ENCODE data around the gene OLFML2A.

Gene OLFML2A

DNA sequence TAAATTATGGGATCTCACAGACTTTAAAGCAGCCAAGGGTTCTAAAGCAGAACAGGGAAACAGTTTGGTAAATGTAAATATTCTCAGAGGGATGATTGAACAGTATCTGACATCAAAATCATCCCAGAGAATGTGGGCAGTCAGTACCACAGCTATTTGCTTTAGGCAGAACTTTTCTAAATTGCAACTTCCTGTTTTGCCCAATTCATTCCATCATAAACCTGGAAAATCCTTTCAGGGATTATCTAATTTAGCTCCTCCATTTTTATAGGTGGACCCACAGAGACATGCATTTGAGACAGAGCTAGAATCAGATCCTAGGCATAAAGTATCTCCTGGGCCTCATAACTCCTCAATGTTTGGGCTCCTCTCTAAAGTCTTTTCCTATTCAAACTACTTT, 18.2 kb upstream of the OLFML2A start:
- TF ChIP-seq, protein P1, sequence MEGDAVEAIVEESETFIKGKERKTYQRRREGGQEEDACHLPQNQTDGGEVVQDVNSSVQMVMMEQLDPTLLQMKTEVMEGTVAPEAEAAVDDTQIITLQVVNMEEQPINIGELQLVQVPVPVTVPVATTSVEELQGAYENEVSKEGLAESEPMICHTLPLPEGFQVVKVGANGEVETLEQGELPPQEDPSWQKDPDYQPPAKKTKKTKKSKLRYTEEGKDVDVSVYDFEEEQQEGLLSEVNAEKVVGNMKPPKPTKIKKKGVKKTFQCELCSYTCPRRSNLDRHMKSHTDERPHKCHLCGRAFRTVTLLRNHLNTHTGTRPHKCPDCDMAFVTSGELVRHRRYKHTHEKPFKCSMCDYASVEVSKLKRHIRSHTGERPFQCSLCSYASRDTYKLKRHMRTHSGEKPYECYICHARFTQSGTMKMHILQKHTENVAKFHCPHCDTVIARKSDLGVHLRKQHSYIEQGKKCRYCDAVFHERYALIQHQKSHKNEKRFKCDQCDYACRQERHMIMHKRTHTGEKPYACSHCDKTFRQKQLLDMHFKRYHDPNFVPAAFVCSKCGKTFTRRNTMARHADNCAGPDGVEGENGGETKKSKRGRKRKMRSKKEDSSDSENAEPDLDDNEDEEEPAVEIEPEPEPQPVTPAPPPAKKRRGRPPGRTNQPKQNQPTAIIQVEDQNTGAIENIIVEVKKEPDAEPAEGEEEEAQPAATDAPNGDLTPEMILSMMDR (IDR thresholded peaks at IDR 0.05; ENCODE audit: borderline replicate concordance, control extremely low read depth, extremely low read depth, insufficient read depth, missing control alignments), result no peak
- in situ Hi-C loops (cut with MboI; ENCODE audit: low sequenced_read_pairs, unreplicated experiment), result no loop called here
- no peak for DNase-seq (ENCODE audit: low spot score)

DNA sequence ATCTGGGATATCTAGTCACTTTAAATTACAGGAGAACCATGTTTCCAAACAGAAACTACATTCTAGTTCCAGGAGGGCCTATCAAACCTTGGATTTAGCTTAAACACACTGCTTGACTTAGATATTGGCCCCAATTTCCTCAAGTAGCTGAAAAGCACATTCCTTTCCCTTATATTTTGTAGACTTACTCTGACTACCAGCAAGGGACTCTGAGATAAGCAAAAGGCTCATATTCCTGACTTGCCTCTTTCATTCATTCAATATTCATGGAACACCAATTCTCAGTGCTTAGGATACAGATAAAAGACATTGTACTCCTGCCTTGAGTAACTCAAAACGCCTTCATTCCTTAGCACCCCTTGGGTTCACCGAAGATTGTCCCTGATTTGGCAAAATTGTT, 17.6 kb upstream of the OLFML2A start:
- DNase-seq (ENCODE audit: low spot score), result no peak
- TF ChIP-seq, protein P1 (IDR thresholded peaks at IDR 0.05; ENCODE audit: borderline replicate concordance, control extremely low read depth, extremely low read depth, insufficient read depth, missing control alignments), result no peak
- in situ Hi-C loops (cut with MboI; ENCODE audit: low sequenced_read_pairs, unreplicated experiment), result no loop called here

DNA sequence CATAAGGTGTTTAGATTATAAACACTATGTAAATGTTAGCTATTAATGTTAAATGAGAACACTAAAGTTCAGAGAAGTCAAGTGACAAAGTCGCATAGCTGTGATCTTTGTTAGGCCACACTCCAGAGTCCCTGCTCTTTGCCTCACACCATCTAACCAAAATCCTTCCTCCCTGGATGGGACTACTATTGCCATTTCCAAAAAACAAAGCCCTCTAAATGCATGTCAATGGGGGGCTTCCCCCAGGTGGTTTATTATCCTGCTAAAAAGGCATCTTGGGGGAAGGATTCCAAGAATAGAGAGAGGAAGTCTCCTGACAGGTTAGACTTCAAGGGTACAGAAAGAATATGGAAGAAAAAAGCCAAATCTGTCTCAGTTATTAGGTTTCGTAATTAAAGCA, 16.2 kb upstream of the OLFML2A start:
- DNase-seq (ENCODE audit: low spot score), result no peak
- in situ Hi-C loops (cut with MboI; ENCODE audit: low sequenced_read_pairs, unreplicated experiment), result no loop called here
- TF ChIP-seq, protein P1 (IDR thresholded peaks at IDR 0.05; ENCODE audit: borderline replicate concordance, control extremely low read depth, extremely low read depth, insufficient read depth, missing control alignments), result no peak

DNA sequence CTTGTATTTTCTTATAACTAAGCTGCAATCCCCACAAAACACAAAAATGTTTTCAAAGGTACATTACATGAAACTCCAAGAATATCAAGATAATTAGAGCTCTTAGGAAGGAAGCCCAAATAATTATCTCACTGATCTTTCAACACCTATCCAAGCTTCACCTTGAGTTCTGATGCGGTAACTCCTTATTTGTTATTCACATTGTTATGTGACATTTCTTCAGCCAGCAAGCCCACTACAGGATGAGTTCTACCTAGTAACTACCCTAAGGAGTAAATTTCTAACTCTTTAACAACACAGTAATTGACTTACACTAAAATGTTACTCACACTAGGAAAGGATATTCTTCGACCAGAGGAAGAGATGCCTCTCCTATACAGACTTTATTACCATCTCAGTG, 15.7 kb upstream of the OLFML2A start:
- in situ Hi-C loops (cut with MboI; ENCODE audit: low sequenced_read_pairs, unreplicated experiment), result no loop called here
- TF ChIP-seq, protein P1 (IDR thresholded peaks at IDR 0.05; ENCODE audit: borderline replicate concordance, control extremely low read depth, extremely low read depth, insufficient read depth, missing control alignments), result no peak

DNA sequence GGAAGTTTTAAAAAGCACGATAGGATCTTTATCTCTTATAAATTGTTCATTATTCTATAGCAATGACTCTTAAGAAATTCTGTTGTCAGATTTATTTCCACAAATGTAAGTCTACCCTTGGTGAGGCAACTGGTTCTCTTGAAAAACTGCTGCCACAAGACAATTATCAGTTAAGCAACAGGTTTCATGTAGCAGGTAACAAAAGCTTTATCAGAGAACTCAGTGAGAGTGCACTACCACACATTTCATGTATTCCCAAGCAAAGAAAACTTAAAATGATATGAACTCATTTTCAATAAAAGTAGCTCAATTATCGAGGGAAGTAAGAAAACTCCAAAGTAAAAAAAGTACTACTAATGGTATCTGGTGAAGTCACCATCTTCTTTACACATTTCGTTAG, 15.2 kb upstream of the OLFML2A start:
- no peak for DNase-seq (ENCODE audit: low spot score)
- in situ Hi-C loops (cut with MboI; ENCODE audit: low sequenced_read_pairs, unreplicated experiment), result no loop called here
- TF ChIP-seq, protein P1 (IDR thresholded peaks at IDR 0.05; ENCODE audit: borderline replicate concordance, control extremely low read depth, extremely low read depth, insufficient read depth, missing control alignments), result no peak

More for the DNA sequence above, 15.7 kb upstream of the OLFML2A start:
- no peak for DNase-seq (ENCODE audit: low spot score)

DNA sequence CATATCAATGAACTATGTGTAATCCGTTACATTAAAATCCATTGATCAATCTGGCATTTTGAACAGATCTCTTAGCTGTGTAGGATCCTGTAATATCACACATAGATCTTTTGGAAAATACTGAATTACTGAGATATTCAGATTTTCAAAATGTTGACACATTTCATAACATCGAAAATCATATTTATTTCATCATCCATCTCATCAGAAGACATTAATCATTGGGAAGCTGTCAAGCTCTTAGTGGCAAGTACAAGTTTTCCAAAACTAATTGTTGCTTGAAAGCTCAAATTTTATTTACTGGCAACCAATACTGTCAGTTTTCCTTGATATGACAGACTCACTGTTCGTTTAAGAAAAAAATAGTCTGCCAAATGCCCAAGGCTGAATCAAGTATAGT, 14.3 kb upstream of the OLFML2A start:
- TF ChIP-seq, protein P1 (IDR thresholded peaks at IDR 0.05; ENCODE audit: borderline replicate concordance, control extremely low read depth, extremely low read depth, insufficient read depth, missing control alignments), result no peak
- DNase-seq (ENCODE audit: low spot score), result no peak
- in situ Hi-C loops (cut with MboI; ENCODE audit: low sequenced_read_pairs, unreplicated experiment), result no loop called here

All from GM13976 (cell line).